SIG-M5 treated with dmso at 0.1 percent for 504 hours (cell line): ENCODE results near the gene EEPD1.
"Not testable (repeated sequence)": the region's sequence is repeated elsewhere in the genome, so short reads cannot be mapped to it uniquely, and the experiment has no call there.

Experiments
- DNase-seq: peaks from one replicate; lab custom pipeline; 2025; ENCODE audit not compliant: unreplicated experiment; lab: John Stamatoyannopoulos, UW

EEPD1 gene

GRCh38 chr7:36214608-36215456 lies 61.8 kb downstream of the EEPD1 start:
- no peak for DNase-seq

GRCh38 chr7:36215457-36215765 lies 62.4 kb downstream of the EEPD1 start:
- no peak for DNase-seq

GRCh38 chr7:36216063-36216684 lies 63.1 kb downstream of the EEPD1 start:
- DNase-seq = no peak

- DNase-seq = no peak
These were observed 64.3 kb downstream of the EEPD1 start for GRCh38 chr7:36217211-36217960.

- no peak for DNase-seq
These were observed 64.9 kb downstream of the EEPD1 start for GRCh38 chr7:36217961-36218284.

- DNase-seq = no peak
These were observed 66.4 kb downstream of the EEPD1 start for GRCh38 chr7:36219429-36219828.

- DNase-seq = no peak
These were observed 70.8 kb downstream of the EEPD1 start for GRCh38 chr7:36223851-36224250.

- DNase-seq = no peak
These were observed 72.1 kb downstream of the EEPD1 start for GRCh38 chr7:36224934-36225858.

- DNase-seq = no peak
These were observed 73.1 kb downstream of the EEPD1 start for GRCh38 chr7:36226151-36226550.

GRCh38 chr7:36227223-36227622 lies 74.2 kb downstream of the EEPD1 start:
- DNase-seq = no peak

- DNase-seq = no peak
These were observed 75.0 kb downstream of the EEPD1 start for GRCh38 chr7:36228039-36228438.

- DNase-seq = no peak
These were observed 78.4 kb downstream of the EEPD1 start for GRCh38 chr7:36231406-36231805.

- no peak for DNase-seq
These were observed 79.5 kb downstream of the EEPD1 start for GRCh38 chr7:36232555-36232954.

- no peak for DNase-seq
These were observed 80.0 kb downstream of the EEPD1 start for GRCh38 chr7:36232971-36233550.

GRCh38 chr7:36236073-36236472 lies 83.0 kb downstream of the EEPD1 start:
- DNase-seq = no peak

- DNase-seq = no peak
These were observed 85.1 kb downstream of the EEPD1 start for GRCh38 chr7:36238138-36238537.

- DNase-seq = not testable (repeated sequence)
These were observed 90.3 kb downstream of the EEPD1 start for GRCh38 chr7:36243356-36243755.

GRCh38 chr7:36244001-36244400 lies 90.9 kb downstream of the EEPD1 start:
- DNase-seq = not testable (repeated sequence)

GRCh38 chr7:36244429-36244828 lies 91.4 kb downstream of the EEPD1 start:
- no peak for DNase-seq

GRCh38 chr7:36245684-36246299 lies 92.7 kb downstream of the EEPD1 start:
- DNase-seq = no peak
